ENCODE results near the gene CDK11B.

Gene CDK11B

GRCh38 chr1:1627829-1628753, 30.7 kb downstream of the CDK11B start:
- DNase-seq (ENCODE audit: low read depth in 3 of 3), result no peak

GRCh38 chr1:1627261-1627828, 31.5 kb downstream of the CDK11B start:
- no peak for DNase-seq (ENCODE audit: low read depth in 3 of 3)

GRCh38 chr1:1626207-1627141, 32.3 kb downstream of the CDK11B start:
- DNase-seq (ENCODE audit: low read depth in 3 of 3), result no peak

- DNase-seq (ENCODE audit: low read depth in 3 of 3), result no peak
Observed at GRCh38 chr1:1625824-1626206, 33.0 kb downstream of the CDK11B start.

- DNase-seq (ENCODE audit: low read depth in 3 of 3), result no peak
Observed at GRCh38 chr1:1625404-1625775, 33.4 kb downstream of the CDK11B start.

- no peak for DNase-seq (ENCODE audit: low read depth in 3 of 3)
Observed at GRCh38 chr1:1624443-1625403, 34.1 kb downstream of the CDK11B start.

GRCh38 chr1:1623631-1624442, 35.0 kb downstream of the CDK11B start:
- no peak for DNase-seq (ENCODE audit: low read depth in 3 of 3)

- DNase-seq (ENCODE audit: low read depth in 3 of 3), result no peak
Observed at GRCh38 chr1:1623181-1623630, 35.6 kb downstream of the CDK11B start.

GRCh38 chr1:1622788-1623094, 36.1 kb downstream of the CDK11B start:
- DNase-seq (ENCODE audit: low read depth in 3 of 3), result no peak

- DNase-seq (ENCODE audit: low read depth in 3 of 3), result no peak
Observed at GRCh38 chr1:1622010-1622787, 36.6 kb downstream of the CDK11B start.

- no peak for DNase-seq (ENCODE audit: low read depth in 3 of 3)
Observed at GRCh38 chr1:1621173-1622009, 37.4 kb downstream of the CDK11B start.

GRCh38 chr1:1620433-1621139, 38.2 kb downstream of the CDK11B start:
- DNase-seq (ENCODE audit: low read depth in 3 of 3), result no peak

- DNase-seq (ENCODE audit: low read depth in 3 of 3), result no peak
Observed at GRCh38 chr1:1619917-1620361, 38.9 kb downstream of the CDK11B start.

GRCh38 chr1:1618396-1619068, 40.3 kb downstream of the CDK11B start:
- no peak for DNase-seq (ENCODE audit: low read depth in 3 of 3)

- DNase-seq (ENCODE audit: low read depth in 3 of 3), result no peak
Observed at GRCh38 chr1:1617925-1618324, 40.9 kb downstream of the CDK11B start.

GRCh38 chr1:1617516-1617915, 41.3 kb downstream of the CDK11B start:
- no peak for DNase-seq (ENCODE audit: low read depth in 3 of 3)

GRCh38 chr1:1616838-1617237, 42.0 kb downstream of the CDK11B start:
- DNase-seq (ENCODE audit: low read depth in 3 of 3), result no peak

Measured in stimulated activated CD4-positive, alpha-beta T cell treated with anti-CD3 and anti-CD28 coated beads, TNF-alpha, amount 100 ng/mL, for 24 hours (primary cell).